ENCODE data around the gene HPSE. TPM values are rescaled to one million over a fixed set of nuclear protein-coding genes. Genes with fewer than 3 reads are reported as not detected.

The HPSE gene
- total RNA-seq, 1 experiment from 2014 or later: 6.0 TPM

DNA sequence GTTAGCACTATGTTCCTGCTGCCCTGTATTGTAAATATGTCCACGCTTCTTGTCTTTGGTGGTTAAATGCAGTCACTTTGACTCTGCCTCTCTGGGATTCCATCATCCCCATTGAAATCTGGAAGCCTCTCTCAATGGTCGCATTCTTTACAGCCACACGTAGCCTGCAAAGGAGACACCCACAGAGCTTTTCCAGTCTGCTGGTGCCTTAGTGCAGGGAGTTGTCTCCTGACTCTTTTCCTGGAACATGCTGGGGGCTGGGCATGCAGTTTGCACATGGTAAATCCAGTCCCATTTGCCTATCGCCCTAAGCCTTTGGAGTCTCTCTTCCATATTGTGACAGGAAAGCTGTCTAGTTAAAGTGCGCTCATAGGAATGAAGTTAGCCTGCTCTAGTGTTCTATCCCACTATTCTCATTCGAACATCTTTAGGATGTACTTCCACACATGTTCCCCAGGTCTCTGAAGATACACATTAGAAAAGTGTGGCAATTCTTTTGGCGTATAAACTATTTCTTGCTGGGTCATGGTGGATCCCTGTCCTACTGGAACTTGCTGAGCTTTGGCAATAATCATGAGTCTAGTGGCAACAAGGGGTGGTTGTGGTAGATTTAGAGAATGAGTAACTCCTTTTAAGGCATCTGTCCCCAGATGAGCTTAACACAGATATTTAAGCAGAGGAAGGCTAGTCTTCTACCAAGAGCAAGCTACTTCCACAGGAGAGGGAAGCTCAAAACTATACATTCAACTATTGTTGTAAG is 83.8 kb downstream of the HPSE start:
- DNase-seq (ENCODE audit: low read depth): no peak

DNA sequence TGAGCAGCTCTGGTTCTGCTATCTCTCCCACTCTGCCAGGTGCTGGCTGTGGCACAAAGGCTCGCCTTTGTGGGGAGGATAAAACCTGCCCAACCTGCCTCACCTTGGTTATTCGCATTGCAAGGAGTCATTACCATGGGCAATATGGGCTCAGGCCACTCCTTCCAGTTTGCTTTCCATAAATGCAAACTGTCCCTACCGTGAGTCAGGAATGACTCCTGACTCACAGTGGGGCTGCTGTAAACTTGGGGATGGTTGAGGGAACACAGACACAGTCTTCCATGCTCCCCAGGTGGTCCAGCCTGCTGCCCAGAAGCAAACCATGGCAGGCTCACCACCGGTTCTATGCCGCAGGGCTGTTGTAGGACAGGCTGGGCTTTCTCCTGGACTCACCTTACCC is 86.2 kb downstream of the HPSE start:
- peak; percentile 29 for DNase-seq (ENCODE audit: low read depth)

DNA sequence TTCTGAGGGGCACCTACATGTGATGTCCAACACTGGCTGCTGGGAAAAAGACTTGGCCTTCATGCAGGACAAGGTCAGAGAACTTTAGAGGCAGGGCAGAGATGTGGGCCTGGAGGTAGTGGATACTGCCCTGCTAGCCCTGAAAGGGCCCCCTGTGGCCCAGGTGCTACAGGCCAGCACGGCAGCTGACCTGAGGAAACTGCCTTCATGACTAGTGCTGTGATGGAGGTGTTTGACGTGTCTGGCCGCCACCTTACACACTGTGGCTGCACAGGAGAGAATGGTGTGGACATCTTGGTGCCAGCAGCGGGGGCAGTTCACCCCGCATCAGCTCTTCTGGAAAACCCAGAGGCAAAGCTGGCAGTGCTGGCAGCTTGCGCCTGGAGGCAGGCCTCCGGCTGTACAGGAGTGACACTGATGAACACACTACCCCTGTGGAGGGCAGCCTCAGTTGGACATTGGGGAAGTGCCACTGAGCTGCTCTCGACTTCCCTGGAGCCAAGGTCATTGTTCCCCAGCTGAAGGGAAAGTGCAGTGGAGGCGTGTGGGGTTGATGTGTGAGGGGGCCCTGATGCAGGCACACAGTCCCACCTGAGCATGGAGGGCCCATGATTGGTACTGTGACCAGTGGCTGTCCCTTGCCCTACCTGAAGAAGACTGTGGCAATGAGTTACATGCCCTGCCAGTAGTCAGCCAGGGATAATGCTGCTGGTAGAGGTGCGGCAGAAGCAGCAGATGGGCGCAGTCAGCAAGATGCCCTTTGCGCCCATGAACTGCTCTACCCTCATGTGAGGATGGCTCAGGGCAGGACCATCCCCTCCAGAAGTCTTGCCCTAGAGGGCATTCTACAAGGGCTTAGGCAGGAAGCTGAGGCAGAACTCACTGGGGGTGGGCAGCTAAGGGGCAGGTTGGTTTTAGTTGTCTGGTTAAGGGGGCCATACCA is 87.0 kb downstream of the HPSE start:
- no peak for DNase-seq (ENCODE audit: low read depth)

Small RNA genes within 50 kb of the gene (small RNA-seq; reads per million reads assigned to genes)
- gene AC114781.5: not detected

Other genes starting within 250 kb of the HPSE start
- gene PLAC8, start 220.1 kb downstream of the HPSE start, total RNA-seq (2014; rRNA removed; shearing (Covaris generic)): not detected in 2 replicates
- 23.8 and 29.5 TPM in 2 replicates for gene COQ2, start 50.0 kb downstream of the HPSE start, total RNA-seq (2014; rRNA removed; shearing (Covaris generic))
- 17.7 and 18.1 TPM in 2 replicates for gene HELQ, start 121.0 kb upstream of the HPSE start, total RNA-seq (2014; rRNA removed; shearing (Covaris generic))
- 41.0 and 44.8 TPM in 2 replicates for gene MRPS18C, start 121.2 kb upstream of the HPSE start, total RNA-seq (2014; rRNA removed; shearing (Covaris generic))
- gene ABRAXAS1, start 150.3 kb upstream of the HPSE start, total RNA-seq (2014; rRNA removed; shearing (Covaris generic)): 11.8 and 14.6 TPM in 2 replicates
- gene GPAT3, start 201.3 kb upstream of the HPSE start, total RNA-seq (2014; rRNA removed; shearing (Covaris generic)): 106 and 121 TPM in 2 replicates